T-helper 17 cell (primary cell): Measurements from ENCODE around the gene ISCU. TPM values are rescaled to one million over a fixed set of nuclear protein-coding genes. Genes with fewer than 3 reads are reported as not detected.
"Not testable (repeated sequence)": the region's sequence is repeated elsewhere in the genome, so short reads cannot be mapped to it uniquely, and the experiment has no call there.

Source experiments
- ATAC-seq: fragments of 150-1000 bp; cut with Tn5 transposase; 2 replicates; pipeline ENCODE4 v1.10.0; 2021; ENCODE audit warnings: mild to moderate bottlenecking, moderate library complexity
- DNase-seq, 3 donors: peaks; one replicate each; pipeline versions ENCODE4 v3.0.0 to v3.0.0-alpha.2; 2020 to 2021
- H3K9me3 ChIP-seq: one replicate; pipeline ENCODE4 v1.7.0; 2013; ENCODE audit warnings: low read length, mild to moderate bottlenecking; ENCODE audit not compliant: control insufficient read depth, poor library complexity, severe bottlenecking
- H3K27ac Mint-ChIP-seq: one replicate; pipeline ENCODE4 v1.8.0; 2022; ENCODE audit warnings: mild to moderate bottlenecking, moderate library complexity, mixed read lengths
- H3K27me3 Mint-ChIP-seq: one replicate; pipeline ENCODE4 v1.8.0; 2022; ENCODE audit warnings: mixed read lengths
- H3K36me3 Mint-ChIP-seq: one replicate; pipeline ENCODE4 v1.8.0; 2022; ENCODE audit warnings: low read depth, mixed read lengths
- H3K4me1 Mint-ChIP-seq: one replicate; pipeline ENCODE4 v1.8.0; 2022; ENCODE audit warnings: mild to moderate bottlenecking, mixed read lengths
- H3K4me3 Mint-ChIP-seq: one replicate; pipeline ENCODE4 v1.8.0; 2022; ENCODE audit warnings: mild to moderate bottlenecking, moderate library complexity, mixed read lengths
- total RNA-seq, 4 donors: library from RNA in 2 of 4; stranded (reverse) in 2 of 4; gene quantifications; one replicate each; pipeline ENCODE4 v1.2.3 and lab custom pipeline; 2022 to 2026

Gene ISCU
- total RNA-seq, 2 donors from 2014 or later: 139 to 177 TPM

- peaks cover 3% of the 10 kb centered on the region for H3K36me3 Mint-ChIP-seq
- DNase-seq: no peak
- H3K27me3 Mint-ChIP-seq: peaks cover 5% of the 10 kb centered on the region
- no peaks in the 10 kb centered on the region for H3K9me3 ChIP-seq
- H3K27ac Mint-ChIP-seq: no peak overlapping the region
- no peak overlapping the region for H3K4me3 Mint-ChIP-seq
- no peak for ATAC-seq
- H3K4me1 Mint-ChIP-seq: peaks cover 2% of the 10 kb centered on the region
Measured at GRCh38 chr12:108581311-108582227, 19.2 kb downstream of the ISCU start.

GRCh38 chr12:108582509-108582908 lies 20.1 kb downstream of the ISCU start:
- H3K27me3 Mint-ChIP-seq: peaks cover 5% of the 10 kb centered on the region
- no peak overlapping the region for H3K27ac Mint-ChIP-seq
- DNase-seq (no peak), ATAC-seq (no peak)
- H3K4me1 Mint-ChIP-seq: peaks cover 2% of the 10 kb centered on the region
- H3K36me3 Mint-ChIP-seq: peaks cover 3% of the 10 kb centered on the region
- H3K4me3 Mint-ChIP-seq: no peak overlapping the region
- no peaks in the 10 kb centered on the region for H3K9me3 ChIP-seq

- peaks cover 5% of the 10 kb centered on the region for H3K27me3 Mint-ChIP-seq
Measured at GRCh38 chr12:108582978-108583770, 20.8 kb downstream of the ISCU start.

GRCh38 chr12:108583991-108584390 lies 21.6 kb downstream of the ISCU start:
- no peak overlapping the region for H3K27ac Mint-ChIP-seq
- H3K4me3 Mint-ChIP-seq: no peak overlapping the region
- H3K36me3 Mint-ChIP-seq: peaks cover 3% of the 10 kb centered on the region
- ATAC-seq (no peak), DNase-seq (no peak)
- H3K9me3 ChIP-seq: no peaks in the 10 kb centered on the region
- peaks cover 2% of the 10 kb centered on the region for H3K4me1 Mint-ChIP-seq
- peaks cover 5% of the 10 kb centered on the region for H3K27me3 Mint-ChIP-seq

More at GRCh38 chr12:108582978-108583770, 20.8 kb downstream of the ISCU start:
- no peak overlapping the region for H3K4me3 Mint-ChIP-seq
- DNase-seq (no peak), ATAC-seq (no peak)
- peaks cover 3% of the 10 kb centered on the region for H3K36me3 Mint-ChIP-seq
- no peak overlapping the region for H3K27ac Mint-ChIP-seq
- peaks cover 2% of the 10 kb centered on the region for H3K4me1 Mint-ChIP-seq
- H3K9me3 ChIP-seq: no peaks in the 10 kb centered on the region

GRCh38 chr12:108584456-108585065 lies 22.2 kb downstream of the ISCU start:
- Mint-ChIP-seq H3K27ac (peak overlapping the region; percentile 47), H3K4me3 (no peak overlapping the region), H3K4me1 (peaks cover 2% of the 10 kb centered on the region), H3K36me3 (peaks cover 3% of the 10 kb centered on the region), H3K27me3 (peaks cover 5% of the 10 kb centered on the region)
- DNase-seq (no peak), ATAC-seq (no peak)
- no peaks in the 10 kb centered on the region for H3K9me3 ChIP-seq

- H3K36me3 Mint-ChIP-seq: peaks cover 3% of the 10 kb centered on the region
Measured at GRCh38 chr12:108585864-108586263, 23.5 kb downstream of the ISCU start.

GRCh38 chr12:108586306-108586705 lies 23.9 kb downstream of the ISCU start:
- H3K9me3 ChIP-seq: no peaks in the 10 kb centered on the region
- no peak for DNase-seq
- Mint-ChIP-seq H3K4me1 (peaks cover 5% of the 10 kb centered on the region), H3K27me3 (peaks cover 5% of the 10 kb centered on the region), H3K4me3 (no peak overlapping the region), H3K27ac (no peak overlapping the region), H3K36me3 (peaks cover 3% of the 10 kb centered on the region)
- ATAC-seq: no peak

More at GRCh38 chr12:108585864-108586263, 23.5 kb downstream of the ISCU start:
- Mint-ChIP-seq H3K27ac (no peak overlapping the region), H3K27me3 (peaks cover 5% of the 10 kb centered on the region), H3K4me1 (peaks cover 2% of the 10 kb centered on the region), H3K4me3 (no peak overlapping the region)
- no peak for DNase-seq
- no peaks in the 10 kb centered on the region for H3K9me3 ChIP-seq
- no peak for ATAC-seq

GRCh38 chr12:108587826-108588225 lies 25.4 kb downstream of the ISCU start:
- H3K9me3 ChIP-seq: no peaks in the 10 kb centered on the region
- Mint-ChIP-seq H3K4me3 (no peak overlapping the region), H3K4me1 (peaks cover 5% of the 10 kb centered on the region), H3K27me3 (peaks cover 5% of the 10 kb centered on the region), H3K27ac (no peak overlapping the region), H3K36me3 (peaks cover 3% of the 10 kb centered on the region)
- DNase-seq (no peak), ATAC-seq (no peak)

- peak overlapping the region; percentile 49 for H3K27ac Mint-ChIP-seq
- peaks cover 5% of the 10 kb centered on the region for H3K27me3 Mint-ChIP-seq
- DNase-seq (no peak), ATAC-seq (no peak)
- H3K9me3 ChIP-seq: no peaks in the 10 kb centered on the region
- no peak overlapping the region for H3K4me3 Mint-ChIP-seq
- H3K36me3 Mint-ChIP-seq: peaks cover 3% of the 10 kb centered on the region
- H3K4me1 Mint-ChIP-seq: peaks cover 5% of the 10 kb centered on the region
Measured at GRCh38 chr12:108589028-108589839, 26.8 kb downstream of the ISCU start.

- DNase-seq (no peak), ATAC-seq (no peak)
- Mint-ChIP-seq H3K4me3 (no peak overlapping the region), H3K27ac (peak overlapping the region; percentile 49), H3K36me3 (peaks cover under 1% of the 10 kb centered on the region), H3K27me3 (peaks cover under 1% of the 10 kb centered on the region), H3K4me1 (peaks cover 4% of the 10 kb centered on the region)
- H3K9me3 ChIP-seq: no peaks in the 10 kb centered on the region
Measured at GRCh38 chr12:108589840-108590229, 27.4 kb downstream of the ISCU start.

- not testable (repeated sequence) for H3K36me3 Mint-ChIP-seq, DNase-seq, H3K4me3 Mint-ChIP-seq, H3K9me3 ChIP-seq, H3K4me1 Mint-ChIP-seq, H3K27ac Mint-ChIP-seq, H3K27me3 Mint-ChIP-seq, ATAC-seq
Measured at GRCh38 chr12:108590463-108590862, 28.1 kb downstream of the ISCU start.

GRCh38 chr12:108591267-108591980 lies 29.0 kb downstream of the ISCU start:
- Mint-ChIP-seq H3K36me3 (no peaks in the 10 kb centered on the region), H3K4me1 (peaks cover 3% of the 10 kb centered on the region), H3K27me3 (no peaks in the 10 kb centered on the region), H3K27ac (no peak overlapping the region), H3K4me3 (no peak overlapping the region)
- DNase-seq (no peak), ATAC-seq (no peak)
- no peaks in the 10 kb centered on the region for H3K9me3 ChIP-seq
